Mesendoderm (in vitro differentiated cells): ENCODE measurements around the gene IFNA14. TPM values are rescaled to one million over a fixed set of nuclear protein-coding genes. Genes with fewer than 3 reads are reported as not detected.

ENCODE experiments used
- DNase-seq: peaks from one replicate; pipeline ENCODE4 v3.0.0; 2013
- H2AK5ac ChIP-seq: 2 replicates; pipeline ENCODE4 v1.6.1; 2013; ENCODE audit warnings: low read length, inconsistent platforms
- H2BK120ac ChIP-seq: 2 replicates; pipeline ENCODE4 v1.6.1; 2013; ENCODE audit warnings: low read depth, mild to moderate bottlenecking, low read length, moderate library complexity, mixed read lengths
- H2BK15ac ChIP-seq: replicated peaks from 2 replicates; pipeline ENCODE4 v1.6.1; 2013; ENCODE audit warnings: low read depth, mild to moderate bottlenecking, moderate library complexity
- H2BK5ac ChIP-seq: 2 replicates; pipeline ENCODE4 v1.6.1; 2013; ENCODE audit warnings: low read length, inconsistent platforms
- H3K18ac ChIP-seq: 2 replicates; pipeline ENCODE4 v1.6.1; 2013; ENCODE audit warnings: mild to moderate bottlenecking, low read length, mixed read lengths
- H3K23ac ChIP-seq: one replicate; pipeline ENCODE4 v1.6.1; 2013; ENCODE audit warnings: low read length
- H3K27ac ChIP-seq: 2 replicates; pipeline ENCODE4 v1.5.1; 2013; ENCODE audit warnings: low read depth, mild to moderate bottlenecking, inconsistent platforms, low read length, moderate library complexity
- H3K27me3 ChIP-seq: 2 replicates; pipeline ENCODE4 v1.6.1; 2013; ENCODE audit warnings: low read length, control low read depth, mild to moderate bottlenecking, inconsistent platforms; ENCODE audit not compliant: insufficient read depth, poor library complexity
- H3K36me3 ChIP-seq: 2 replicates; pipeline ENCODE4 v1.6.1; 2013; ENCODE audit warnings: low read length, inconsistent platforms; ENCODE audit not compliant: control insufficient read depth, insufficient read depth
- H3K4ac ChIP-seq: one replicate; pipeline ENCODE4 v1.6.1; 2013; ENCODE audit warnings: low read depth, mild to moderate bottlenecking, low read length, moderate library complexity
- H3K4me1 ChIP-seq: 2 replicates; pipeline ENCODE4 v1.6.1; 2013; ENCODE audit warnings: low read depth, low read length, inconsistent platforms; ENCODE audit not compliant: control insufficient read depth
- H3K4me2 ChIP-seq: 2 replicates; pipeline ENCODE4 v1.6.1; 2013; ENCODE audit warnings: low read length
- H3K4me3 ChIP-seq: 2 replicates; pipeline ENCODE4 v1.5.1; 2013; ENCODE audit warnings: mild to moderate bottlenecking, low read length
- H3K56ac ChIP-seq: one replicate; pipeline ENCODE4 v1.6.1; 2013; ENCODE audit warnings: low read length
- H3K79me1 ChIP-seq: 2 replicates; pipeline ENCODE4 v1.6.1; 2013; ENCODE audit warnings: low read length, inconsistent platforms
- H3K79me2 ChIP-seq: 2 replicates; pipeline ENCODE4 v1.6.1; 2013; ENCODE audit warnings: mild to moderate bottlenecking, low read length; ENCODE audit not compliant: control insufficient read depth, insufficient read depth
- H3K9ac ChIP-seq: 2 replicates; pipeline ENCODE4 v1.6.1; 2013; ENCODE audit warnings: low read length, inconsistent platforms
- H4K5ac ChIP-seq: one replicate; pipeline ENCODE4 v1.6.1; 2013; ENCODE audit warnings: low read length
- H4K8ac ChIP-seq: one replicate; pipeline ENCODE4 v1.6.1; 2013; ENCODE audit warnings: low read depth, mild to moderate bottlenecking, control low read depth, low read length, moderate library complexity
- WGBS: extraction: QIAGEN DNeasy Blood & Tissue Kit; methylation state at CpG from one replicate; pipeline ENCODE4 v1.1.7; 2013; ENCODE audit warnings: low lambda C conversion rate, missing lambda C conversion rate; ENCODE audit not compliant: insufficient coverage; ENCODE audit errors: extremely low coverage; 5-methylcytosine and 5-hydroxymethylcytosine counted together
- polyA plus RNA-seq, 2 experiments: library from polyadenylated mRNA; stranded (reverse); fragments of 200-250 nt; gene quantifications; one replicate each; pipeline ENCODE4 v1.2.3, GENCODE V29; 2013

Gene IFNA14
- polyA plus RNA-seq (2013, experiment 1 of 2) = not detected
- polyA plus RNA-seq (2013, experiment 2 of 2) = not detected

GRCh38 chr9:21239911-21240310, at the start of gene IFNA14:
TSS of gene IFNA14 (minus strand) at chr9:21240005. CDS start at chr9:21239935, 70 bp downstream.
- no peak within 1 kb of the TSS for H3K4me2 ChIP-seq
- DNase-seq = no peak
- no peaks in the 10 kb centered on the region for H3K4me1 ChIP-seq
- no peak within 1 kb of the TSS for H2BK15ac ChIP-seq
- no peak within 1 kb of the TSS for H2BK120ac ChIP-seq
- no peak within 1 kb of the TSS for H3K23ac ChIP-seq
- H2AK5ac ChIP-seq = no peak within 1 kb of the TSS
- no peak within 1 kb of the TSS for H2BK5ac ChIP-seq
- no peaks in the 10 kb centered on the region for H3K36me3 ChIP-seq
- no peak within 1 kb of the TSS for H3K27ac ChIP-seq
- no peak within 1 kb of the TSS for H3K18ac ChIP-seq
- no peak within 1 kb of the TSS for H3K4me3 ChIP-seq
- no peak within 1 kb of the TSS for H3K9ac ChIP-seq
- H4K8ac ChIP-seq = no peak within 1 kb of the TSS
- H3K79me2 ChIP-seq = no peaks in the 10 kb centered on the region
- H3K79me1 ChIP-seq = no peaks in the 10 kb centered on the region
- WGBS = no CpG with 5 or more reads among the region's 2 CpGs
- no peak within 1 kb of the TSS for H3K56ac ChIP-seq
- H3K27me3 ChIP-seq = no peaks in the 10 kb centered on the region
- H3K4ac ChIP-seq = no peak within 1 kb of the TSS
- no peak within 1 kb of the TSS for H4K5ac ChIP-seq

GRCh38 chr9:21287280-21287679, 47.5 kb upstream of the IFNA14 start:
- no peak overlapping the region for H3K4me2 ChIP-seq
- WGBS = no CpG with 5 or more reads among the region's 3 CpGs
- no peak overlapping the region for H3K9ac ChIP-seq
- no peak overlapping the region for H3K27ac ChIP-seq
- H2AK5ac ChIP-seq = no peak overlapping the region
- H4K5ac ChIP-seq = no peak overlapping the region
- no peaks in the 10 kb centered on the region for H3K4me1 ChIP-seq
- no peaks in the 10 kb centered on the region for H3K36me3 ChIP-seq
- DNase-seq = no peak
- H3K4ac ChIP-seq = no peak overlapping the region
- no peak overlapping the region for H3K56ac ChIP-seq
- no peaks in the 10 kb centered on the region for H3K79me2 ChIP-seq
- H2BK5ac ChIP-seq = no peak overlapping the region
- no peak overlapping the region for H2BK120ac ChIP-seq
- no peak overlapping the region for H3K4me3 ChIP-seq
- H3K79me1 ChIP-seq = no peaks in the 10 kb centered on the region
- no peaks in the 10 kb centered on the region for H3K27me3 ChIP-seq
- no peak overlapping the region for H3K23ac ChIP-seq
- no peak overlapping the region for H4K8ac ChIP-seq
- H3K18ac ChIP-seq = no peak overlapping the region
- no peak overlapping the region for H2BK15ac ChIP-seq

GRCh38 chr9:21286659-21287058, 46.9 kb upstream of the IFNA14 start:
- WGBS = no CpG with 5 or more reads among the region's 5 CpGs
- no peak overlapping the region for H2BK15ac ChIP-seq

GRCh38 chr9:21286099-21286498, 46.3 kb upstream of the IFNA14 start:
- H3K4ac ChIP-seq = no peak overlapping the region
- no peak overlapping the region for H3K23ac ChIP-seq

More at GRCh38 chr9:21286659-21287058, 46.9 kb upstream of the IFNA14 start:
- Histone ChIP-seq H4K5ac (no peak overlapping the region), H3K4me2 (no peak overlapping the region), H3K4me3 (no peak overlapping the region), H4K8ac (no peak overlapping the region), H3K27ac (no peak overlapping the region), H3K27me3 (no peaks in the 10 kb centered on the region), H3K56ac (no peak overlapping the region), H2AK5ac (no peak overlapping the region), H3K79me2 (no peaks in the 10 kb centered on the region), H3K9ac (no peak overlapping the region), H2BK5ac (no peak overlapping the region), H3K18ac (no peak overlapping the region), H3K4ac (no peak overlapping the region), H3K79me1 (no peaks in the 10 kb centered on the region), H3K36me3 (no peaks in the 10 kb centered on the region), H3K23ac (no peak overlapping the region), H3K4me1 (no peaks in the 10 kb centered on the region), H2BK120ac (no peak overlapping the region)
- DNase-seq = no peak

GRCh38 chr9:21281275-21281674, 41.5 kb upstream of the IFNA14 start:
- Histone ChIP-seq H2AK5ac (no peak overlapping the region), H2BK15ac (no peak overlapping the region), H3K27ac (no peak overlapping the region), H2BK5ac (no peak overlapping the region), H3K23ac (no peak overlapping the region), H3K4me1 (no peaks in the 10 kb centered on the region), H2BK120ac (no peak overlapping the region), H3K36me3 (no peaks in the 10 kb centered on the region), H3K9ac (no peak overlapping the region), H3K18ac (no peak overlapping the region), H3K56ac (no peak overlapping the region), H3K79me2 (no peaks in the 10 kb centered on the region), H4K5ac (no peak overlapping the region), H3K79me1 (no peaks in the 10 kb centered on the region), H3K4ac (no peak overlapping the region), H3K4me3 (no peak overlapping the region), H3K4me2 (no peak overlapping the region), H3K27me3 (no peaks in the 10 kb centered on the region), H4K8ac (no peak overlapping the region)
- no peak for DNase-seq
- WGBS = no CpG with 5 or more reads among the region's 2 CpGs

More at GRCh38 chr9:21286099-21286498, 46.3 kb upstream of the IFNA14 start:
- no CpG with 5 or more reads among the region's 5 CpGs for WGBS
- Histone ChIP-seq H3K4me3 (no peak overlapping the region), H3K79me1 (no peaks in the 10 kb centered on the region), H3K4me2 (no peak overlapping the region), H3K79me2 (no peaks in the 10 kb centered on the region), H2AK5ac (no peak overlapping the region), H2BK120ac (no peak overlapping the region), H3K9ac (no peak overlapping the region), H2BK5ac (no peak overlapping the region), H3K18ac (no peak overlapping the region), H4K8ac (no peak overlapping the region), H3K56ac (no peak overlapping the region), H3K36me3 (no peaks in the 10 kb centered on the region), H3K27me3 (no peaks in the 10 kb centered on the region), H2BK15ac (no peak overlapping the region), H4K5ac (no peak overlapping the region), H3K4me1 (no peaks in the 10 kb centered on the region), H3K27ac (no peak overlapping the region)
- DNase-seq = no peak

- H2BK120ac ChIP-seq = no peak overlapping the region
- no peak overlapping the region for H4K8ac ChIP-seq
- H2BK5ac ChIP-seq = no peak overlapping the region
- no peaks in the 10 kb centered on the region for H3K36me3 ChIP-seq
- no peak overlapping the region for H3K27ac ChIP-seq
- H3K79me1 ChIP-seq = no peaks in the 10 kb centered on the region
- no peak for DNase-seq
- no CpG with 5 or more reads among the region's 2 CpGs for WGBS
- H3K18ac ChIP-seq = no peak overlapping the region
- H3K9ac ChIP-seq = no peak overlapping the region
- no peak overlapping the region for H3K4me2 ChIP-seq
- H3K56ac ChIP-seq = no peak overlapping the region
- no peak overlapping the region for H3K23ac ChIP-seq
- no peaks in the 10 kb centered on the region for H3K79me2 ChIP-seq
- H2AK5ac ChIP-seq = no peak overlapping the region
- no peak overlapping the region for H3K4ac ChIP-seq
- H2BK15ac ChIP-seq = no peak overlapping the region
- H3K4me3 ChIP-seq = no peak overlapping the region
- peaks cover 24% of the 10 kb centered on the region for H3K27me3 ChIP-seq
- H4K5ac ChIP-seq = no peak overlapping the region
- no peaks in the 10 kb centered on the region for H3K4me1 ChIP-seq
Observed at GRCh38 chr9:21268347-21268657, 28.5 kb upstream of the IFNA14 start.
